Naive B cell (primary cell): ENCODE results near the gene ABCA12. TPM values are rescaled to one million over a fixed set of nuclear protein-coding genes. Genes with fewer than 3 reads are reported as not detected.

ENCODE experiments used
- ATAC-seq, 2 donors: fragments of 150-1000 bp; cut with Tn5 transposase; 2 replicates each; pipeline ENCODE4 v1.10.0; 2021; ENCODE audit warnings: low read depth in 2 of 2, mild to moderate bottlenecking in 2 of 2, moderate library complexity in 2 of 2
- DNase-seq: peaks from one replicate; pipeline ENCODE4 v3.0.0; 2022
- H3K27ac Mint-ChIP-seq, 6 donors: one replicate each; pipeline ENCODE4 v1.8.0; 2020 to 2022; ENCODE audit warnings: mild to moderate bottlenecking in 6 of 6, mixed read lengths in 6 of 6, moderate library complexity in 5 of 6, inconsistent platforms in 2 of 6
- H3K27me3 Mint-ChIP-seq, 3 donors: one replicate each; pipeline ENCODE4 v1.8.0; 2021 to 2022; ENCODE audit warnings: mixed read lengths in 3 of 3, mild to moderate bottlenecking in 1 of 3
- H3K36me3 Mint-ChIP-seq, 2 donors: one replicate each; pipeline ENCODE4 v1.8.0; 2020 to 2022; ENCODE audit warnings: mixed read lengths in 2 of 2, inconsistent platforms in 1 of 2, mild to moderate bottlenecking in 1 of 2
- H3K4me1 Mint-ChIP-seq, 3 donors: one replicate each; pipeline ENCODE4 v1.8.0; 2020 to 2022; ENCODE audit warnings: mixed read lengths in 3 of 3, inconsistent platforms in 1 of 3, mild to moderate bottlenecking in 1 of 3, moderate library complexity in 1 of 3
- H3K4me3 Mint-ChIP-seq, 8 donors: one replicate each; pipeline ENCODE4 v1.8.0; 2020 to 2022; ENCODE audit warnings: mild to moderate bottlenecking in 8 of 8, mixed read lengths in 8 of 8, moderate library complexity in 8 of 8, inconsistent platforms in 2 of 8
- H3K9me3 Mint-ChIP-seq, 7 donors: one replicate each; pipeline ENCODE4 v1.8.0; 2020 to 2022; ENCODE audit warnings: mixed read lengths in 7 of 7, mild to moderate bottlenecking in 5 of 7, inconsistent platforms in 2 of 7, moderate library complexity in 1 of 7
- polyA plus RNA-seq, 6 donors: library from polyadenylated mRNA; unstranded; fragments of 300-500 nt; fragmentation: Illumina TruSeq; gene quantifications; one replicate each; pipeline ENCODE4 v1.2.3, GENCODE V29; 2021; ENCODE audit warnings: low read depth in 6 of 6

ABCA12 gene
- polyA plus RNA-seq, 6 donors from 2014 or later = not detected

DNA sequence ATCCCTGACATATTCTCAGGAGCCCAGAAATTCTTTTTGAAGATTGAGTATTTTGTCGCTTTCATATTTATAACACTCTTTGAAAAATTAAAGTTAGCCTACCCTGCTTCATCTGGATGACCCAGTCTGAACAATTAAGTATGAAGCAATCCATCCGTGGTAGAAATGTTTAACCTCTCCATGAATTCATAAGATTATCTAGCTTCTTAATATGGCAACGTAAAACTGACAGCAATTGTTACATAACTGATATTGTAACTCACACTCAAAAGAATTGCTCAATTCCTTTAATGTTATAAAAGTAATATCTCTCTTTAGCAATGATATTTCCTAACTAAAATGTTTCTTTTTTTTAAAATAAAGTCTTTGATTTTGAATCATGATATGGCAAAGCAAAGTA is 7.2 kb upstream of the ABCA12 start:
- H3K4me3 Mint-ChIP-seq = no peak overlapping the region
- no peak overlapping the region for H3K27ac Mint-ChIP-seq
- ATAC-seq = no peak
- no peaks in the 10 kb centered on the region for H3K36me3 Mint-ChIP-seq
- H3K27me3 Mint-ChIP-seq = peaks cover 0 to 6% (median 0%) of the 10 kb centered on the region in 3 donors
- peaks cover 0 to 5% (median 0%) of the 10 kb centered on the region in 7 donors for H3K9me3 Mint-ChIP-seq
- H3K4me1 Mint-ChIP-seq = no peaks in the 10 kb centered on the region
- no peak for DNase-seq

GRCh38 chr2:215144106-215144875 is 5.9 kb upstream of the ABCA12 start:
- H3K4me3 Mint-ChIP-seq = no peak overlapping the region
- ATAC-seq (no peak), DNase-seq (no peak)
- H3K27me3 Mint-ChIP-seq = peaks cover 0 to 9% (median 0%) of the 10 kb centered on the region in 3 donors
- no peaks in the 10 kb centered on the region for H3K36me3 Mint-ChIP-seq
- H3K9me3 Mint-ChIP-seq = peaks cover 0 to 5% (median 0%) of the 10 kb centered on the region in 7 donors
- H3K4me1 Mint-ChIP-seq = no peaks in the 10 kb centered on the region
- no peak overlapping the region for H3K27ac Mint-ChIP-seq

GRCh38 chr2:215143458-215143857 is 5.0 kb upstream of the ABCA12 start:
- Mint-ChIP-seq H3K27me3 (peaks cover 0 to 13% (median 0%) of the 10 kb centered on the region in 3 donors), H3K9me3 (peaks cover 0 to 4% (median 0%) of the 10 kb centered on the region in 7 donors), H3K36me3 (no peaks in the 10 kb centered on the region), H3K4me3 (no peak overlapping the region), H3K4me1 (no peaks in the 10 kb centered on the region), H3K27ac (no peak overlapping the region)
- no peak for DNase-seq
- ATAC-seq = no peak

GRCh38 chr2:215141706-215142105 is 3.3 kb upstream of the ABCA12 start:
- Mint-ChIP-seq H3K36me3 (no peaks in the 10 kb centered on the region), H3K27me3 (peaks cover 0 to 13% (median 0%) of the 10 kb centered on the region in 3 donors), H3K4me3 (no peak overlapping the region), H3K9me3 (no peaks in the 10 kb centered on the region), H3K4me1 (no peaks in the 10 kb centered on the region), H3K27ac (no peak overlapping the region)
- no peak for ATAC-seq
- DNase-seq = no peak

GRCh38 chr2:215140166-215140707 is 1.8 kb upstream of the ABCA12 start:
- DNase-seq (no peak), ATAC-seq (no peak)
- H3K4me1 Mint-ChIP-seq = no peaks in the 10 kb centered on the region
- H3K27me3 Mint-ChIP-seq = peaks cover 0 to 13% (median 0%) of the 10 kb centered on the region in 3 donors
- H3K36me3 Mint-ChIP-seq = no peaks in the 10 kb centered on the region
- H3K4me3 Mint-ChIP-seq = no peak overlapping the region
- H3K27ac Mint-ChIP-seq = no peak overlapping the region
- peaks cover 0 to 4% (median 0%) of the 10 kb centered on the region in 7 donors for H3K9me3 Mint-ChIP-seq

- H3K27ac Mint-ChIP-seq = no peak overlapping the region
- no peaks in the 10 kb centered on the region for H3K4me1 Mint-ChIP-seq
- H3K4me3 Mint-ChIP-seq = no peak overlapping the region
- peaks cover 0 to 4% (median 0%) of the 10 kb centered on the region in 7 donors for H3K9me3 Mint-ChIP-seq
- no peaks in the 10 kb centered on the region for H3K36me3 Mint-ChIP-seq
- ATAC-seq (no peak), DNase-seq (no peak)
- peaks cover 0 to 13% (median 0%) of the 10 kb centered on the region in 3 donors for H3K27me3 Mint-ChIP-seq
Measured at GRCh38 chr2:215137741-215138340, 585 bp downstream of the ABCA12 start.

- no peaks in the 10 kb centered on the region for H3K36me3 Mint-ChIP-seq
Measured at GRCh38 chr2:215137329-215137686, 1.1 kb downstream of the ABCA12 start.

DNA sequence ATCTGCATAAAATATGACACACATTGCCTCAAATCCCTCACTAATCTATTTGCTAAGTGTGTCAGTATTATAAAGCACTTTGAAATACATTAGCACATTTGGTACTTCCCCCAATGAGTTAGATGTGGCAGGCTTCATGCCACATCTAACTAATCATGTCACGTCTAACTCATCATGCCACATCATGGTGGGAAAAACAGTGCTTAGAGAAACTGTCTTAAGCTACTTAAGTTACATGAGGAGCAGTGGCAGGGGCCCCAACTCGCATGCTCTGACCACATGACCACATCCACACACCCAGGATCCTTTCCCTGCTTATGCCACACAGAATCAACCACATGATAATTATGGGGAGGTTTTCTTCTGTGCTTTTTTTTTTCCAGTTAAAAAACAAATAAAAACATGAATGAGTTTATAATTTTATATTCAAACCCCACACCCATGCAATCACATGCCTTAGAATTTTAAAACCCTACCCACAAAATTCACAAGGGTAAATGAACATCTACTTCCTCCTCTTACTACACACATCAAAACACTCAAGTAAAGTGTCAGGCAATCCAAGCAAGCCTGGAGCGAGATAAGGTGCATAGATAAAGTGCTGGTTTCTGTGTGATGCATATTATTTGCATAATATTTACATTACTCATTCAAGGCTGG is 1.6 kb downstream of the ABCA12 start:
- Mint-ChIP-seq H3K4me3 (no peak overlapping the region), H3K4me1 (no peaks in the 10 kb centered on the region), H3K27me3 (peaks cover 0 to 13% (median 0%) of the 10 kb centered on the region in 3 donors), H3K9me3 (peaks cover 0 to 10% (median 3%) of the 10 kb centered on the region in 7 donors), H3K36me3 (no peaks in the 10 kb centered on the region), H3K27ac (no peak overlapping the region)
- ATAC-seq (no peak), DNase-seq (no peak)

More at GRCh38 chr2:215137329-215137686, 1.1 kb downstream of the ABCA12 start:
- Mint-ChIP-seq H3K27me3 (peaks cover 0 to 13% (median 0%) of the 10 kb centered on the region in 3 donors), H3K27ac (no peak overlapping the region), H3K4me1 (no peaks in the 10 kb centered on the region), H3K4me3 (no peak overlapping the region), H3K9me3 (peaks cover 0 to 9% (median 2%) of the 10 kb centered on the region in 7 donors)
- ATAC-seq = no peak
- DNase-seq = no peak

- Mint-ChIP-seq H3K27me3 (no peaks in the 10 kb centered on the region), H3K4me1 (no peaks in the 10 kb centered on the region)
Measured at GRCh38 chr2:215120401-215120800, 18.0 kb downstream of the ABCA12 start.

DNA sequence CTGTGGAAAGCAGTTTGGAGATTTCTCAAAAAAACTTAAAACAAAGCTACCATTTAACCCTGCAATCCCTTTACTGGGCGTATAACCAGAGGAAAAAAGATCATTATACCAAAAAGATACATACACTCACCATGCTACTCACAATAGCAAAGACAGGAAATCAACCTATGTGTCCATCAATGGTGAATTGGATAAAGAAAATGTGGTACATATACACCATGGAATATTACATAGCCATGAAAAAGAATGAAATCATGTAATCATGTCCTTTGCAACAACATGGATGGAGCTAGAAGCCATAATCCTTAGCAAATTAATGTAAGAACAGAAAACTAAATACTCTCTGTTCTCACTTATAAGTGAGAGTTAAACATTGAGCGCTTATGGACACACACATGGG is 18.6 kb downstream of the ABCA12 start:
- no peaks in the 10 kb centered on the region for H3K4me1 Mint-ChIP-seq
- no peak overlapping the region for H3K27ac Mint-ChIP-seq
- H3K36me3 Mint-ChIP-seq = peaks cover 0 to 7% of the 10 kb centered on the region in 2 donors

More at GRCh38 chr2:215120401-215120800, 18.0 kb downstream of the ABCA12 start:
- Mint-ChIP-seq H3K4me3 (no peak overlapping the region), H3K9me3 (peaks cover 5 to 31% (median 16%) of the 10 kb centered on the region in 7 donors), H3K27ac (no peak overlapping the region), H3K36me3 (peaks cover 0 to 7% of the 10 kb centered on the region in 2 donors)
- DNase-seq (no peak), ATAC-seq (no peak)

GRCh38 chr2:215110918-215111317 is 27.5 kb downstream of the ABCA12 start:
- peaks cover 0 to 2% (median 0%) of the 10 kb centered on the region in 7 donors for H3K9me3 Mint-ChIP-seq
- no peaks in the 10 kb centered on the region for H3K4me1 Mint-ChIP-seq
- no peaks in the 10 kb centered on the region for H3K36me3 Mint-ChIP-seq
- ATAC-seq = no peak
- H3K27ac Mint-ChIP-seq = no peak overlapping the region
- no peaks in the 10 kb centered on the region for H3K27me3 Mint-ChIP-seq
- no peak for DNase-seq
- no peak overlapping the region for H3K4me3 Mint-ChIP-seq

More for the DNA sequence above, 18.6 kb downstream of the ABCA12 start:
- no peak for DNase-seq
- H3K4me3 Mint-ChIP-seq = no peak overlapping the region
- H3K27me3 Mint-ChIP-seq = no peaks in the 10 kb centered on the region
- peaks cover 5 to 31% (median 16%) of the 10 kb centered on the region in 7 donors for H3K9me3 Mint-ChIP-seq
- no peak for ATAC-seq

DNA sequence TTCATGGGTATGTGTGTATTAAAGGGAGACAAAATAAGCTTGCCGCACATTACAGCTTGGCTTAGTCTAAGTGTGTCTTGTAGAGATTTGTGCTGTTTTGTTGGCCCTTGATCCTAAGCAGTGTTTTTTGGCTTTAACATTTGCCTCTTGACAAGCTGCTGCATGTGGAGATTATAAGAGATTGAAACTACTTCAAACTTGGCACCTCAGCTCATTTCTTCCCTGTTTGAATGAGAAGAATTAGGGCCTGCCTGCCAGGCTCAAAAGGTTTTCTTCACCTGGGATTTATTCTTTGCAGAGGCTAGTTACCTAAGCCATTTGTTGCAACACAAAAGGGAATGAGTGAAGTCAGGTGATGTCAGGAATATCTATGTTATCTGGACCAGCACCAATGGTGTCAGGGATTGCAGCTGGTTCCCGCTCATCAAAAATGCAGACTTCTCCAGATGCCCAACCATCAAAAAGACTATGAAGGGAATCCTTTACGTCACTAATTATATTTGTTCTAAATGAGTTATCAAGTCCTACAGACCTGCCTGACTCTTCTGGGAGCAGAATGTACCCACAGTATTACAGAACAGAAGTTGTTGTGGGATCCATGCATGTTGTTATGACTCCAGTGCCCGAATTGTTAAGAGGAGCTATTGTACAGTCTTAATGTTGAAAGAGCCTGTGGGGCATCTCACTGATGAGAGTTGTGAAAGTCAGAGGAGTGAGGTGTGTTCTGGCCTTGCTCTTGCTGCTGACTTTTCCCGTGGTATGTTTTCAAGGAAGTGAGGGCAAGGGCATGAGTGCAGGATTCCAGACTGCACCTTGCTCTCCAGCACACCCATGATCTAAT is 31.0 kb downstream of the ABCA12 start:
- DNase-seq (no peak), ATAC-seq (no peak)
- no peaks in the 10 kb centered on the region for H3K4me1 Mint-ChIP-seq
- H3K27ac Mint-ChIP-seq = no peak overlapping the region
- no peaks in the 10 kb centered on the region for H3K27me3 Mint-ChIP-seq
- peaks cover 0 to 4% (median 0%) of the 10 kb centered on the region in 7 donors for H3K9me3 Mint-ChIP-seq
- H3K36me3 Mint-ChIP-seq = no peaks in the 10 kb centered on the region
- no peak overlapping the region for H3K4me3 Mint-ChIP-seq
